NCI-H1092 treated with DMSO at 0.1 percent for 48 hours (cell line): ENCODE results near the gene TNRC6B.
"Not testable (repeated sequence)": the region's sequence is repeated elsewhere in the genome, so short reads cannot be mapped to it uniquely, and the experiment has no call there.

Experiments
- DNase-seq: peaks from one replicate; lab custom pipeline; 2025; lab: John Stamatoyannopoulos, UW

TNRC6B gene

DNA sequence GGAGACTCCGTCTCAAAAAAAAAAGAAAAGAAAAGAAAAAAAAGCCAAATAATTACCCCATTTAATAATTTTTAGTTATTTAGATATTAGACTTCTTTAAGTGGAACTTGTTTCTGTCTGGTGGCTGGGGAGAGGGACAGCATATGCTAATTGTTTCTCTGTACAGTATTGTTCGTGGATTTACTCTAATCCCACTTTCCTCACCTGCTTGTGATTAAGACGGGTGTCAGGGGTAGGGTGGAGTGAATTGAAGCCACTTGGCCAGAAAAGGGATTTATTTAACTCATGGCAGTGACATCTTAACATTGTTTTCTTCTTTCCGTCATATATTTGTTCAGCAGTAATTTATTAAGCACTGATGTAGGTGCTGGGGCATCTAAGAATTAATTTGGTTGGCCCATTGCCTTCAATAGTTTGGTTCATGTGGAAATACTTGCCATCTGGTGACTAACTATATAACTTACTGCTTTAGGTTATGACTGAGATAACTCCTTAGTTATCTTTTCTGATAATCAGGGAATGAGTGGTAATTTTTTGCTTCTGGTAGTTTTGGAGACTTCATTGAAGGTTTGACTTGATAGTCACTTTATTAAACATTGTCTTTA lies 4.6 kb downstream of the TNRC6B start:
- DNase-seq = no peak

DNA sequence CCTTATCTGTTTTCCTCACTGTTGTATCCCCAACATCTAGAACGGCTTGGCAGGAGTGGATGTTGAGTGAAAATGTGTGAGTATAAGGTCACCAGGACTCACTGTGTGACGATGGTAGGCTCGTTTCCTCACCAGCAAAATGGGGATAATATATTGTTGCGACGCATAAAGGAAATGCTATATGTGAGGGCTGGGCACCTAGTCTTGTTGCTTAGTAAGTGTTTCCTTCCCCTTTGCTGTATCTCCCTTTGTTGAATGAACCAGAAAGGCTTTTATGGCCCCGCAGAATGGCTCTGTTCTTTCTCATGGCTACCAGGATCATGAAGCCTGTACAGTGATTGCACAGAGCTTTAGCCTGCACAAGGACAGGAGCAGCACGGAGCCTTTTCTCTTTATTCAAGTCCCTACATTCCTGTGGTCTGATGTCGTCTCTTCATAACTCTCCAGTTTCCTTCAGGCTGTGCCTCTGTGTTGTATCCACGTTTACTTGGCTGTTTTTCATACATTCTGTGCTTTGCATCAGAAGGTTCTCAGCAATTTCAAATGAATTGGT lies 5.4 kb downstream of the TNRC6B start:
- no peak for DNase-seq

DNA sequence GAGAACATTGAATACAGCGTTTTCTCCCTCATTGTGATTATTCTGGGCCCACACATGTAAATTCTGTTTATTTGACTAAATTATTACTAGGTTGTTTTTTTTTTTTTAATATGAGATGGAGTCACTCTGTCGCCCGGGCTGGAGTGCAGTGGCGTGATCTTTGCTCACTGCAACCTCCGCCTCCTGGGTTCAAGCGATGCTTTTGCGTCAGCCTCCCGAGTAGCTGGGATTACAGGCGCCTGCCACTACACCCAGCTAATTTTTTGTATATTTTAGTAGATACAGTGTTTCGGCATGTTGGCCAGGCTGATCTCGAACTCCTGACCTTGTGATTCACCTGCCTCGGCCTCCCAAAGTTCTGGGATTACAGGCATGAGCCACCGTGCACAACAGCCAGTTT lies 5.9 kb downstream of the TNRC6B start:
- not testable (repeated sequence) for DNase-seq

DNA sequence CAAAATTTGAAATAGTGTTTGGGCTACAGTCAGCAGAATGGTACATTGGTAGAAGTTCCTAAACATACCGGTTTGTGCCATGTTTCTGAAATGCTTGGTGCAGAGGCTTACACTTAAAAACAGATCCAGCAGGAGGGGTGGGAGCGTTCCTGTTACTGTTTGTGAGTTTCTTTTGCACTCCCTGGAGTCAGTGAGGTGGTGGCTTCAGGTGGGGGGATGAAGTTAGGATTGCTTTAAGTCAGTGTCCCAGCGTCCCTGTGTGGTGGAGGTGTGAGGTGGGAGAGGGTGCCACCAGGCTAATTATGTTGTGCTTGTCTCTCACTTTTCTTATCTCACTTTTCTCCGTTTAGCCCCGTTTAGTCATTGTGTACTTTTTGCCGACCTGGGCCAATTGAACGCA lies 9.7 kb downstream of the TNRC6B start:
- no peak for DNase-seq

DNA sequence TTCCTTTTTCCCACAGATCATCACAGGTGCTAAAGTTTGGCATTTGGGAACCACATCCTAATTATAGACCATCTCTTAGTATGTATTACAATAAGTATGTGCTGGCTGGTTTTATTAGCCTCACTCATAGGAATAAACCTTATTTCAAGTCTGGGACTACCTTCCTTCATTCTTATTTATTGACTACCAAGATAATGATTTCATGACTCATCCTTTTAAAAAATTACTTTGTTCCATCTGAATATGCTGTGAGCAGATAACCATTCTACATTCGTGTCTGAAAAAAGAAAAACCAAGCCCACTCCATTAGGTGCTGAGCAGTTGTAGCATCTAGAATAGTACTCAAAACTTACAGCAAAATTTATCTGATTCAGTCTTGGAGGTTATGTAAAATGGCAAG lies 12.3 kb downstream of the TNRC6B start:
- no peak for DNase-seq

DNA sequence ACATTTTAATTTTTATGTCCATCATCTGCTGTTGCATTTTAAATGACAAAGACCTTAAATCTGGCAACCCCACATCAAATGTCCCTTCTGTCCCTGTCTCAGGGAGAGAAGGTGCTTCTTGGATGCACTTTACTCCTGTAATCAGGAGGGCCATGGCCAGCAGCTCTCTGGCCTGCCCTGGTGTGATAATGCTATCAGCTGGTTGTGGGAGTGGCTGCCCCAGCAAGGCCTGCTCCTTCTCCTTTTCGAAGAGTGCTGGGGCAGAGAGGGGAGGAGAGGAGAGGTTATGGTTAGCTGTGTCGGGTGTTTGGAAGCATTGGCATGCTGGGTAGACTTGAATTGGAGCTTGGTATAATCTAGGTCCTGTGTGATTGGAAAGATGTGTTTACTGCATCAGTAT lies 12.8 kb downstream of the TNRC6B start:
- no peak for DNase-seq

DNA sequence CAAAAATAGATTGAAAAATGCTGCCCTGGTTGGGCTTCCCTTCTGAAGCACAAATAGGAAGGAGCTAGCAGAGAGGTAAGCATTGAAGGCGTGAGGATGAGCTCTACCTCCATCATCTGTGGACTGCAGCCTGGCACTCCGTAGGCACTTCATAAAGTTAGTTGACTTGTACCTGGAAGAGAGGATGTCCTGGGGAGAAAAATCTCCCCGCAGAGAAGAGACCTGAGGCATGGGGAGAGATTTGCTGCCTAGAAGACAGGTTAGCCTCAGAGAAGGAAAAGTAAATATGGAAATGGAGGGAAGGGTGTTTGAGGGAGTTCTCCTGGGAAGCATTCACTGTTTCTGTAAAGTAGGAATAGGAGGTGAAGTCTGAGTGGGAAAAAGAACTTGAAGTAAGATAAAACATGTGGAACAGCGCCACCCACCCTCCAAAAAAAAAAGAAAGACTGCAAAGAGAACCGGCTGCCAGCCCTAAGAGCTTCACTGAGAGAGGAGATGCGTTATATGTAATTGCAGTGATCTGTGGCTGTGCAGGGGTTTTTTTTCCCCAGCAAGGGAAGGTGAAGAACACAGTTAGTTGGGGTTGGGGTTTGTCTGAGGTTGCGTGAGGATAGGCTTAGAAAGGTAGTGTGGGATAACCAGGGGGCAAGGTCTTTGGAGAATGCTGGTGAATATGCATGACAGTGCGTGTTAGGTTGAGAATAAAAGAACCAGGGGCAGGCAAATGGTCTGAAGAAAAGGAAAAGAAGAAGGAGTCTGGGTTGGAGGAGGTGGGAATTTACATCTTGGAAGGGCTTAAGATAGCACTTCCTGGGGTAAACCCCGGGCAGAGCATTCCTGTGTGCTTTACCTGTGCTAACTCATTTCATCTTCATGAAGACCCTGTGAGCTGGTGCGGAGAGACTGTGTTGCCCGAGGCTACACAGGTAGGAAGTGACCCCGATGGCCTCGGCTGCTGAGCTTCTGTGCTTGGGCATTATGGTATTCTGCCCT lies 16.0 kb downstream of the TNRC6B start:
- no peak for DNase-seq

DNA sequence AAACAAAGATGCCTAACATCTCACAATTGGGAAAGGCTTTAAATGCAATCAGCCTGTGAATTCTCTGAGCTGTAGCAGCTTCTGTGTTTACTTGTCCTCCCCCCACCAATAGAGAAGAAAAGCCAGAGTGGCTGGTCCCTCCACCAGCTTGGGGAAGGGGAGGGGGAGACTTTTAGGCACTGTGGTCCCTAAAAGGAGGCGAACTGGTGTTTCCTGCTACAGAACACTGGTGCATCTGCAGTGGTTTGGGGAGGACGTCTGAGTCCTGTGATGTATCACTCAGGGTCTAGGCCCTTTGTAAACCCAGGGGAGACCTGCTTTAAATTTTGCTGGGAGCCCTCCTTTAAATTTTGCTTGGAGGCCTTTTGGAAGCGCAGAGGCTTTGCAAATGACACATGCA lies 16.9 kb downstream of the TNRC6B start:
- DNase-seq = no peak

DNA sequence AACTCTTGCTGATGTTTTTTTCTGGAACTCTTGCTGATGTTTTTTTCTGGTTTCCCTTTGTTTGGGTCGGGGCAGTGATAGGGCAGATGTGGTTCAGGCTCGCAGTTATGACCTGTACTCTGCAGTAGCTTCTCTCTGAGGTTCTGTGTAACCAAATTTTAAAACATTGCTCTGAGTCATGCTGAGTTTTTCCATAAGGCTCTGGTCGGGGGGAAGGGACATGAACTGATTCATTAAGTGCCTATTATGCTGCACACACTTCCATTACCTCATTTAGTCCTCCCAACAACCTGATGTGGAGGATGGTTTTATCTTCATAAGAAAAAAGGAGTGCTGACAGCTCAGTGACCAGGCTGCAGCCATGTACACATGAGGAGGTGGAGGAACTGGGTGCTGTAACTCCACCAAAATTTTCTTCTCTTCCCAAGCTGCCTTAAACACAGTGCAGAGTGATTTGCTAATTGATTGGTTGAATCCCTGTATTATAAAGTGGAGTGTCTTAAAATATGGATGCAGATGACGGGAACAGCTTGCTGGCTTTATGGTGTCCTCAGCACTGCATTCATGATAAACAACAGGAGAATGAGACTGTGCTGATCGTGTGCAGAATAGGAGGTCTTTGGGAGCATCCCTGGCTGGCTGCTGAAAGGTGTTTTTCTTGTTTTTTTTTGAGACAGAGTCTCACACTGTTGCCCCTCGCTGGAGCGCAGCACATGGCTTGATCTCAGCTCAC lies 19.1 kb downstream of the TNRC6B start:
- no peak for DNase-seq

DNA sequence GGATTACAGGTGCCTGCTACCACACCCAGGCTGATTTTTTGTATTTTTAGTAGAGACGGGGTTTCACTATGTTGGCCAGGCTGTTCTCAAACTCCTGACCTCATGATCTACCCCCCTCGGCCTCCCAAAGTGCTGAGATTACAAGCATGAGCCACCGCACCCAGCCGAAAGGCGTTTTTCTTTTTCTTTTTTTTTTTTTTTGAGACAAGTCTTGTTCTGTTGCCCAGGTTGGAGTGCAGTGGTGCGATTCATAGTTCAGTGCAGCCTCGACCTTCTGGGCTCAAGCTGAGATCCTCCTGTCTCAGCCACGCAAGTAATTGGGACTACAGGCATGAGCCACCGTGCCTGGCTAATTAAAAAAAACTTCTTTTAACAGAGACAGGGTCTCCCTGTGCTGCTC lies 19.7 kb downstream of the TNRC6B start:
- not testable (repeated sequence) for DNase-seq

DNA sequence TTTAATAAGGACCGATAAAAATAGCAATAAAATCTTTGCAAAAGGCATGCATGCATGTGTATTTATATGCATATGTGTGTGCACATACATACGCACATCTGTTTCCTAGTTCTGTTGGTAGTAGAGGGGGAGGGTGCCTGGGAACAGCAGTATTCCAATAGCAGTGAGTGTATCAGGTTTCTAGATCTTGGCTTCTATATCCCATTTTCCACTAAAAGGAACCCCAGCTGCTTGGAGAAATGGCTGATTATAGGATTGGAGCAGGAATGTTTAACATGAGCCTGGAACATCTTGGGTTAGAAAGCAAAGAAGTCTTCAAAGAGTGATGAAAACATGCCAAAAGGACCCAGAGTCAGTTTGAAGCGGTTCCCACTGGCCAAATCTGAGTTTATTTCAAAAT lies 21.0 kb downstream of the TNRC6B start:
- DNase-seq = no peak

DNA sequence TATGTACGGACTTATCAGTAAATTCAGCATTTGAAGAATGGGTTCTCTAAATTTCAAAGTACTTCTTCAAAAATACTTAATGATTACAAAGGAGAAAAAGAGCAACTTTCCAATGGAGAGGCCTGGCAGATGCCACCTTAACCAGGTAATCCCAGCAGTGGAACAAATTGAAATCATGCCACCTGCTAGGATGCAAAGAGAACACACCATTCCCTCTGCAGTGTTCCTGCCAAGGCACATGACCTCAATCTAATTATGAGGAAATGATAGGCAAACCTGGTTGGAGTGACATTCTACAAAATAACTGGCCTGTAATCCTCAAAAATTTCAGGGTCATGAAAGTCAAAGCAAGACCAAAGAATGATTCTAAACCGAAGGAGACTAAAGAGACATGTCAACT lies 21.5 kb downstream of the TNRC6B start:
- no peak for DNase-seq

DNA sequence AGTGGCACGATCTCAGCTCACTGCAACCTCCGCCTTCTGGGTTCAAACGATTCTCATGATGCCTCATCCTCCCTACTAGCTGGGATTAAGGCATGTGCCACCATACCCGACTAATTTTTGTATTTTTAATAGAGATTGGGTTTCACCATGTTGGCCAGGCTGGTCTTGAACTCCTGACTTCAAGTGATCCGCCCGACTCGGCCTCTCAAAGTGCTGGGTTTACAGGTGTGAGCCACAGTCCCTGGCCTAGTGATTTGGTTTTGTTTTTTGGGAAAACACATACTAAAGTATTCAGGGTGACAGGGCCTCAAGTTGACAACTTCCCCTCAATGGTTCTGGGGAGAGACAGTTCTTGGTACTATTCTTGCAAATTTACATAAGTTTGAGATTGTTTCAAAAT lies 22.1 kb downstream of the TNRC6B start:
- no peak for DNase-seq

DNA sequence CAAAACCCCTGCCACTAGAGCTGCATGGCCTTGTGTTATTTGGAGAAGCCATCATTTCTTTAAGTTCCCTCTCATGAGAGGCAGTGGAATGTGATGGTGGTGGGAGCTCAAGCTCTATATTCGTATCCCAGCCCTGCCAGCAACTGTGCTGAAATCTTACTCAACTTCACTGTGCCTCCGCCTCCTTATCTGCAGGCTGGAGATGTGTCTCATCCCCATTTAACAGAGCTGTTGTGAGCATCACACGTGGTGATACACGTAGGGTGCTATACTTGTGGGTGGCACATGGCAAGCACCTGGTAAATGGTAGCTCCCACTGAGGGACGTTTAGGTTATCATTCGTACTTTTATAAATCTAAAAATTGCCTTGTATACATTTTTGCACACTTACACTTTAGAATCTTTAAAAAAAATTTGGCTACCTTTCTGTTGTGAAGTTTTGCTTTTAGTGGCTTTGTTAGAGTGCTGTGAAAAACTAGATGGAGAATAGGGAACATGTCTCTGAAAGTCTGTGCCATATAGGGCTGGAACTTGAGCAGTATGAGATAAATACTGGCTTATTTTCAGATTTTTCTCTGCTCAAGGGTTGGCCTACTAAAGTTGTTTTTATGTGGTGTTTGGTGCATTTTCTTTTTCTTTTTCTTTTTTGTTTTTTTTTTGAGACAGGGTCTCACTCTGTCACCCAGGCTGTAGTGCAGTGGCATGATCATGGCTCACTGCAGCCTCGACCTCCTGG lies 23.2 kb downstream of the TNRC6B start:
- DNase-seq = no peak

DNA sequence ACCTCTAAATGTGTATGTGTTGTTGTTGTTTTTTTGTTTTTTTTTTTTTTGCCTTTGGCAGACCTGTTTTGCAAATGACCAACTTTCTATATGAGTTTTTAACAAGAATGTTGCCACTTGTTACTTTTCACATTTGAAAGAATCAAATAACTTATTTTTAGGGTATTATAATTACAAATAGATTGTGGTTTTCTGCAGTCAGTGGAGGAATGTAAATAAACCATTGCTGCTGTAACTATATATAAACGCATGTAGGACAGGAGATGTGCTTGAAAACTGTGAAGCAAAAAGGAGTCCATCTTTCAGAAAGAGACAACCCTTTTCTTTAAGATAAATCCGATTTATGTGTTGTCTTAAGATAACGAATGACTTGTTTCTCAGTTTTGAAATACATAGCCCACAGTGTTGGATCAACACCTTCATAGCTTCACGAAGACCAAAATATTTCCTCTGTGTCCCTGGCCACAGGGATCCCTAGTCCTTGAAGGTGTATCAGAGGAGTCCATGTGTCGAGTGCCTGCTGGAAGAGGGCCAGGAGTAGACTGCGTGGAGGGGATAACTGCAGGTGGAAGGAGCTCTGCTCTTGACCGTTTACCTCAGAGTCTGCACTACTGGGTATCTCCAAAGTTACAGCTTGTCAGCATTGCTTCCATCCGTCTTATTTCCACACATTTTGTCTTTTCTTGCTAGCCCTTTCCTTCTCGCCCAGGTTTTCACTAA lies 24.7 kb downstream of the TNRC6B start:
- peak; percentile 13 for DNase-seq

DNA sequence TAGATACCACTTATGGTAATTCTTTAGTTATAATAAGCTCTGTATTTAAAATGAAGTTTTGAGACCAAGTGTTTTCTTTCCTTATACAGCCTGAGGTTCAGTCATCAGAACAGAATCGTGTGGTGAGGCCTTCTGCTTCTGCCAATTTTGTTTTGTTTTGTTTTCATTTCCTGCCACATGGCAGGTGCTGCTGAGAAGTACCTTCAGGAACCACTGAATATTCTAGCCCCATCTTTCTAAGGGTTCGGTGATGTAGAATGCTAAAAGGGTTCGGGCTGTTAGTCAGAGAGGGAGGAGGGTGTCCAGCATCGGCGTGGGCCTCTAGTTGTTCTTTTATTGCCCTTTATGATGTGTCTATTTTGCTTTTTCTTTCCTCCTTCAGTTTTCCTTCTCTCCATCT lies 25.8 kb downstream of the TNRC6B start:
- peak; percentile 71 for DNase-seq

DNA sequence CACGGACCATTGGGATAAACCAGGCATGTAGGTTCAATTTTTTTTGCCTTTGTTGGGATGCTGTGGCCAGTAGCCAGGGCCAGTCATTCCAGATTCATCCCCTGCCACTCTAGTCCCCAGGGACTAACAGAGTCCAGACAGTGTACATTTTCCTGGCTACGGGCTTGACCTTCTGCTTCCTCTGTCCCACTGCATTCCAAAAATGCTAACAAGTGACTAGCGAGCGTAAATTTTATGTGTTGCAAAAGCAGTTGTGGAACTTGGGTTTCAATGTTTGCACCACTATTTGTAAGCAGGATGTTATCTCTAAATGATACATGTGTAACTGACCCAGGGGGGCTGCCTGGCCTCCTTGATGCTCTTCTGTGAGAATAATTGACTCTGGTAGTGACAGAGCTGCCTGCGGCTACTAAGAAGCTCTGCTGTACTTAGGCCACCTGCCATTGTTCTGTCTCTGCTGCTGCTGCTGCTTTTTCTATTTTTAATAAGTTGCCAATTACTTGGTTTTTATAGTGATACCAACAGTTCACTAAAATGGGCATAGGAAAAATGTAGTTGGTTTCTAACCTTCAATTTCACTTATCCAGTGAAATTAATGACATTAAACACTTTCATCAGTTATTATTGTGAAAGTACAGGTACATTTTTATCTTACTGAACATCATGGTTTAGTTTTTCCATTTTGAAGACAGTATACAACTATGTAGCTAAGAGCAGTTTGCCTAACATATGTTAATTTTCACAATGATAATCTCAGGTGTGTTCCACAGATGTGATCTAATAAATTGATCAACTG lies 26.8 kb downstream of the TNRC6B start:
- peak; percentile 45 for DNase-seq

DNA sequence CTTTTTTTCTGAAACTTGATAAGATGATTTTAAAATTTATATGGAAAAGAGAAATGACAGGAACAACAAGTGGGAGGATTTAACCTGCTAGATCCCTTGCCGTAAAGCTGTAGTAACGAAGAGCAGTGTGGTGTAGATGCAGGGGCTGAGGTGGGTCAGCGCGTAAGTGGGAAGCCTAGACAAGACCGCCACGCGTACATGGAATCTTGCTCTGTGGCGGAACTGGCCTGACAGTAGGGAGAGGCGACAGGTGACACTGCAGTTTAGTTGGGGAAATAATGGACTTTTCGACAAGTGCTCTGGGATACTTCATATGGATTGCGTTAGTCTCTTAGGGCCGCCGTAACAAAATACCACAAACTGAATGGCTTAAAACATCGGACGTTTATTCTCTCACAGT lies 28.8 kb downstream of the TNRC6B start:
- DNase-seq = no peak

DNA sequence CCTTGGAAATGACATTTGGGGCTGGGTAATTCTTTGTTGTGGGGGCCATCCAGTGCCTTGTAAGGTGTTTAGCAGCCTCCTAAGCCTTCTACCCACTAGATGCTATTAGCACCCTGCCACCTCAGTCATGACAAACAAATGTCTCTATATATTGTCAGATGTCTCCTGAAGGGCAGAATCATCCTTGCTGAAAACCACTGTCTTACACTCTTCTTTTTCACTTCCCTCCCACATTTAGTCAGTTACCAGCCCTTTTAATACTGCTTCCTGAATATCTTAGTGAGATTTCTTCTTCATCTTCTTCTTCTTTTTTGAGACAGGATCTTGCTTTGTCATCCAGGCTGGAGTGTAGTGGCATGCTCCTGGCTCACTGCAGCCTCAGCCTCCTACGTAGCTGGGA lies 33.1 kb downstream of the TNRC6B start:
- DNase-seq = no peak

DNA sequence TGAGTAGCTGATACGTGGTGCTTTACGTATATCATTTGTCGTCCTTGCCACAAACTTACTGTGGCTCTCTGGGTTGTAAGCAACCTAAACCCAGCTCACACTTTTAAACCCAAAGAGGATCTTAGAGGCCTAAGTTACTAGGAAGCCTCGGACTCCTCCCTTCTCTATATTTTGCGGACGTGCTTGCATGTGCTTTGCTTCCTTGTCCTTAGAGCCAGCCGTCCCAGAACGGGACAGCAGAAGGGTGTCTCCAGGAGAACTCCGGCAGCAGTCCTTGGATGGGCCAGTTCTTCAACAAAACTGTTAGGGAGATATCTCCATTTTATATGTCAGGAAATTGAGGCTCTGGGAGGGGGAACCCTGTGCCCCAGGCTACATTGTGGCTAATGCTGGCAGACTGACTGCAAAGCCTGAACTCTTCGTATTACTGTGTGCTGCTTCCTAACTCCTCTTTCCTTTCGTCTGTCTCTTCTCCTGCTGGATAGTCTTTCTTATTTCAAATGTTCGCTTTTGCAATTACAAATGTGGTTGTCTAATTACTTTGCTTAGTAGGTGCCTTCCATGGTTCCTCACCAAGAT lies 33.8 kb downstream of the TNRC6B start:
- no peak for DNase-seq
